ENCODE measurements around the gene ADAMTS2.

Gene ADAMTS2

GRCh38 chr5:179211068-179211467 is 134.2 kb downstream of the ADAMTS2 start:
- H3K27me3 Mint-ChIP-seq (ENCODE audit: low read depth, poor library complexity): peaks cover 4% of the 10 kb centered on the region

DNA sequence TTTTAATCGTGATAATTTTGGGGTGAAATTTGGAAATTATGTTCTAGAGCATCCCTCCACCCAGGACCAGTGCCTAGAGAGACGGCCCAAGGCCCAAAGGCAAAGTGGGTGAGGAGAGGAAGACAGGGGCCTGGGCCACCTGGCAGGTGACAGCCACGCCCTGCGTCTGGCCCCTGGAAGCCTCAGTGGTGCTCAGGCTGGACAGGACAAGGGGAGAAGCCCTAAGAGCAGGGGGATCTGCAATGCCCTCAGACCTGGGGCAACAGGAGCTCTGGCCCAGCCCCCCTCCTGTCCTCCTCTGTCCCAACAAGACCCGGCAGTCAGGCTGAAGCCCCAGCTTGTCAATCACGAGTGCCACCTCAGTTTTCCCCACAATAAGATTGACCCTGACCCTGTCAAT is 134.8 kb downstream of the ADAMTS2 start:
- H3K9me3 Mint-ChIP-seq: no peaks in the 10 kb centered on the region
- no peak overlapping the region for H3K27ac Mint-ChIP-seq
- H3K4me1 Mint-ChIP-seq: peaks cover 11% of the 10 kb centered on the region
- H3K4me3 Mint-ChIP-seq: no peak overlapping the region
- H3K36me3 Mint-ChIP-seq (ENCODE audit: low read depth): no peaks in the 10 kb centered on the region
- peaks cover 4% of the 10 kb centered on the region for H3K27me3 Mint-ChIP-seq (ENCODE audit: low read depth, poor library complexity)
- no peak for DNase-seq
- TF ChIP-seq CTCF (IDR thresholded peaks at IDR 0.05): no peak

More at GRCh38 chr5:179211068-179211467, 134.2 kb downstream of the ADAMTS2 start:
- no peak for DNase-seq
- H3K36me3 Mint-ChIP-seq (ENCODE audit: low read depth): no peaks in the 10 kb centered on the region
- H3K9me3 Mint-ChIP-seq: no peaks in the 10 kb centered on the region
- TF ChIP-seq CTCF (IDR thresholded peaks at IDR 0.05): no peak
- H3K27ac Mint-ChIP-seq: no peak overlapping the region
- no peak overlapping the region for H3K4me3 Mint-ChIP-seq
- peaks cover 16% of the 10 kb centered on the region for H3K4me1 Mint-ChIP-seq

DNA sequence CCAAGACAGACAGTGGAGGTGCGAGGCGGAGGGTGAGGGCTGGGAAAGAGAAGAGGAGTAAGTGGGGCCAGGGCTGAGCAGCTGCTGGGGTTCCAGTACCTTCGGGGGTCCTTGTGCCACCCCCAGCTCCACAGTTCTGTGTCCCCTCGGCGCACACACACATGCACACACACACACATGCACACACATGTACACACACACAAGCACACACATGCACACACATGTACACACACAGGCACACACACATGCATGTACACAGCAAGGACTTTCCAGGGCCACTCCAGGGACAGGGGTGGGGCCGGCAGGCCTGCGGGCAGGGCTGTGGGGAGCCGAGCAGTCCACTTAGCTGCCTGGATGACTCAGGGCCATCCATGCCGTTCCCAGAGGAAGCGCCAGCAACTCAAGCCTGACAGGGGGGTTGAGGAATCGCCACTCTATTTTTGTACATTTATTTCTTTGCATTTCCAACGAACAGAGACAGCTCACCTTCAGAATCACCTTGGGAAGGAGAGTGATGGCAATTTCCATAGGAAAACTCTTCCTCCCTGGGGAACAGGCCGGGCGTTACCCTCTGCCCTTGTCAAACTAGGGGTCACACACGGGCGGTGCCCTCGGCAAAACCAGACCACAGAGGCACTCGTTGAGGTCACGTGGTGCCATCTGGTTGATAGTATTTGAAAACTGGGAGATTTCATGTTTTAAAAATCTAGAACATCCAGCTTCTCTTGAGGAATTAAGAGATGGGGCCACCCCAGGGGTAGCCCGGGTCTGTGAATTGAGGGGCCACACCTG is 135.7 kb downstream of the ADAMTS2 start:
- Mint-ChIP-seq H3K27ac (no peak overlapping the region), H3K36me3 (ENCODE audit: low read depth) (no peaks in the 10 kb centered on the region), H3K9me3 (no peaks in the 10 kb centered on the region), H3K4me3 (no peak overlapping the region), H3K27me3 (ENCODE audit: low read depth, poor library complexity) (peaks cover 8% of the 10 kb centered on the region), H3K4me1 (peaks cover 16% of the 10 kb centered on the region)
- no peak for TF ChIP-seq CTCF (IDR thresholded peaks at IDR 0.05)
- DNase-seq: no peak

GRCh38 chr5:179208706-179209358 is 136.4 kb downstream of the ADAMTS2 start:
- H3K27ac Mint-ChIP-seq: no peak overlapping the region
- no peaks in the 10 kb centered on the region for H3K36me3 Mint-ChIP-seq (ENCODE audit: low read depth)
- no peak for DNase-seq
- H3K4me3 Mint-ChIP-seq: no peak overlapping the region
- H3K9me3 Mint-ChIP-seq: no peaks in the 10 kb centered on the region
- TF ChIP-seq CTCF (IDR thresholded peaks at IDR 0.05): no peak
- peaks cover 8% of the 10 kb centered on the region for H3K27me3 Mint-ChIP-seq (ENCODE audit: low read depth, poor library complexity)
- H3K4me1 Mint-ChIP-seq: peaks cover 23% of the 10 kb centered on the region

- no peak for DNase-seq
- Mint-ChIP-seq H3K9me3 (no peaks in the 10 kb centered on the region), H3K4me1 (peaks cover 29% of the 10 kb centered on the region), H3K36me3 (ENCODE audit: low read depth) (no peaks in the 10 kb centered on the region), H3K27me3 (ENCODE audit: low read depth, poor library complexity) (peaks cover 12% of the 10 kb centered on the region), H3K4me3 (no peak overlapping the region), H3K27ac (no peak overlapping the region)
- no peak for TF ChIP-seq CTCF (IDR thresholded peaks at IDR 0.05)
These were observed 137.1 kb downstream of the ADAMTS2 start for GRCh38 chr5:179207920-179208705.
